ENCODE measurements around the gene CD28. TPM values are rescaled to one million over a fixed set of nuclear protein-coding genes. Genes with fewer than 3 reads are reported as not detected.

The CD28 gene
- total RNA-seq, 2 donors from 2014 or later, result 0.55 to 1.6 TPM

DNA sequence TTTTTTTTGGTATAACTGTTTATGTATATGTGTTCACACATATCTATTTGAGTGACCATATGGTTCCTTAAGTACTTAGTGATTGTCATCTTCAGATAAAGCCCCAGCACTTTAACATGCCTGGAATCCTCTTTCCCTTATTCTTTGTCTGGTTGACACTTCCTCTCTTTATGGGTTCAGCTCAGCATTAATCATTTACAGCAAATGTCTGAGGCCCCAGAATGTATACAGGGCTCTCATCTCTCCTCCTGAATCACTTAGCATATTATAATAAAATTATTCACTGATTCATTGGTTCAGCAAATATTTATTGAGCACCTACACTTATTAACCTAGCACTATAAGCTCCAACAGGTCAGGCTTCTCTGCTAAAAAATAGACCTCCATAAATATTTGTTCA lies 43.5 kb upstream of the CD28 start:
- DNase-seq (ENCODE audit: low spot score), result no peak
- H3K4me3 ChIP-seq, result no peak overlapping the region
- H3K4me1 ChIP-seq, result no peaks in the 10 kb centered on the region
- no peaks in the 10 kb centered on the region for H3K9me3 ChIP-seq
- H3K27me3 ChIP-seq, result no peaks in the 10 kb centered on the region
- H3K36me3 ChIP-seq, result no peaks in the 10 kb centered on the region
- TF ChIP-seq, protein P1, sequence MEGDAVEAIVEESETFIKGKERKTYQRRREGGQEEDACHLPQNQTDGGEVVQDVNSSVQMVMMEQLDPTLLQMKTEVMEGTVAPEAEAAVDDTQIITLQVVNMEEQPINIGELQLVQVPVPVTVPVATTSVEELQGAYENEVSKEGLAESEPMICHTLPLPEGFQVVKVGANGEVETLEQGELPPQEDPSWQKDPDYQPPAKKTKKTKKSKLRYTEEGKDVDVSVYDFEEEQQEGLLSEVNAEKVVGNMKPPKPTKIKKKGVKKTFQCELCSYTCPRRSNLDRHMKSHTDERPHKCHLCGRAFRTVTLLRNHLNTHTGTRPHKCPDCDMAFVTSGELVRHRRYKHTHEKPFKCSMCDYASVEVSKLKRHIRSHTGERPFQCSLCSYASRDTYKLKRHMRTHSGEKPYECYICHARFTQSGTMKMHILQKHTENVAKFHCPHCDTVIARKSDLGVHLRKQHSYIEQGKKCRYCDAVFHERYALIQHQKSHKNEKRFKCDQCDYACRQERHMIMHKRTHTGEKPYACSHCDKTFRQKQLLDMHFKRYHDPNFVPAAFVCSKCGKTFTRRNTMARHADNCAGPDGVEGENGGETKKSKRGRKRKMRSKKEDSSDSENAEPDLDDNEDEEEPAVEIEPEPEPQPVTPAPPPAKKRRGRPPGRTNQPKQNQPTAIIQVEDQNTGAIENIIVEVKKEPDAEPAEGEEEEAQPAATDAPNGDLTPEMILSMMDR (IDR thresholded peaks at IDR 0.05), result no peak
- no peak overlapping the region for H3K27ac ChIP-seq

DNA sequence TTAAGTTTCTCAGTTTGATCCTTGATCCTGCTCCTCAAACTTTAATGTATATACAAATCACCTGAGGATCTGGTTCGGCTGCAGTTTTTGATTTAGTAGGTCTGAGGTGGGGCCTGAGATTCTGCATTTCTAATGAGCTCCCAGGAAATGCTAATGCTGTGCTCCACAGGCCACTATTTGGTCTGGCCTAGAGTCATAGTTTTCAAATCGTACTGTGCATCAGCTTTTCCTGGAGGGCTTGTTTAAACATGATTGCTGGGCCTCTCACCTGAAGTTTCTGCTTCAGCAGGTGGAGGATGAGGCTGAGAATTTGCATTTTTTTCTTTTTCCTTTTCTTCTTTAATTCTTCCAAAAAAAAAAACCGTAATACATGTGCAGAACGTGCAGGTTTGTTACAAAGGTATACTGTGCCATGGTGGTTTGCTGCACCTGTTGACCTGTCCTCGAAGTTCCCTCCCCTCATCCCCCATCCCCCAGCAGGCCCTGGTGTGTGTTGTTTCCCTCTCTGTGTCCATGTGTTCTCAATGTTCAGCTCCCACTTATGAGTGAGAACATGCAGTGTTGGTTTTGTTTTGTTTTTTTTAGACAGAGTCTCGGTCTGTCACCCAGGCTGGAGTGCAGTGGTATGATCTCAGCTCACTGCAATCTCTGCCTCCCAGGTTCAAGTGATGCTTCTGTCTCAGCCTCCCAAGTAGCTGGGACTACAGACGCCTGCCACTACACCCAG lies 42.2 kb upstream of the CD28 start:
- no peaks in the 10 kb centered on the region for H3K27me3 ChIP-seq
- H3K27ac ChIP-seq, result no peak overlapping the region
- TF ChIP-seq, protein P1 (IDR thresholded peaks at IDR 0.05), result no peak
- H3K36me3 ChIP-seq, result no peaks in the 10 kb centered on the region
- no peaks in the 10 kb centered on the region for H3K9me3 ChIP-seq
- no peak overlapping the region for H3K4me3 ChIP-seq
- H3K4me1 ChIP-seq, result no peaks in the 10 kb centered on the region
- DNase-seq (ENCODE audit: low spot score), result no peak

- Histone ChIP-seq H3K27me3 (no peaks in the 10 kb centered on the region), H3K36me3 (no peaks in the 10 kb centered on the region), H3K4me1 (no peaks in the 10 kb centered on the region), H3K9me3 (no peaks in the 10 kb centered on the region), H3K27ac (no peak overlapping the region), H3K4me3 (no peak overlapping the region)
- TF ChIP-seq, protein P1 (IDR thresholded peaks at IDR 0.05), result no peak
- no peak for DNase-seq (ENCODE audit: low spot score)
These were observed 38.6 kb upstream of the CD28 start for GRCh38 chr2:203667838-203668237.

DNA sequence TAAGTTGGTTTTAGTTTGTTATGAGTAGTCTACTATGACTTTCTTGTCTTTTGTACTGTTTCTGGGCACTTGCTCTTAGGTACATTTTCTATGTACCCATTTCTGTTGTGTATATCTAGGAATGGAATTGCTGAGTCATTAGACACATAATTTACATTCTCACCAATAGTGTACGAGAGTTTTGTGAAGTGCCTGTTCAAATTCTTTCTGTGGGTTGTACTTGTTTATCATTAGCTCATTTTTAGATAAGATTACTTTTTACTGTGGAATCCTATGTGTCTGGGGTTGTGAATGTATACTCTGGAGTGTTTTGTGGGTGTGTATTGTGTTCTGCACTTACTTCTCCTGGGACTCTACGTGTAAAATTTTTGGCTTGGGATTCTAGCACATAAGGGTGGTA lies 36.6 kb upstream of the CD28 start:
- no peak overlapping the region for H3K27ac ChIP-seq
- no peaks in the 10 kb centered on the region for H3K4me1 ChIP-seq
- no peak overlapping the region for H3K4me3 ChIP-seq
- TF ChIP-seq, protein P1 (IDR thresholded peaks at IDR 0.05), result no peak
- H3K9me3 ChIP-seq, result no peaks in the 10 kb centered on the region
- no peaks in the 10 kb centered on the region for H3K27me3 ChIP-seq
- no peaks in the 10 kb centered on the region for H3K36me3 ChIP-seq
- DNase-seq (ENCODE audit: low spot score), result no peak

- Histone ChIP-seq H3K4me3 (no peak overlapping the region), H3K27me3 (no peaks in the 10 kb centered on the region), H3K27ac (no peak overlapping the region), H3K9me3 (no peaks in the 10 kb centered on the region), H3K4me1 (no peaks in the 10 kb centered on the region), H3K36me3 (no peaks in the 10 kb centered on the region)
- TF ChIP-seq, protein P1 (IDR thresholded peaks at IDR 0.05), result no peak
- DNase-seq (ENCODE audit: low spot score), result no peak
These were observed 35.5 kb upstream of the CD28 start for GRCh38 chr2:203670939-203671338.

- Histone ChIP-seq H3K9me3 (no peaks in the 10 kb centered on the region), H3K4me1 (no peaks in the 10 kb centered on the region), H3K4me3 (no peak overlapping the region), H3K27ac (no peak overlapping the region), H3K36me3 (no peaks in the 10 kb centered on the region), H3K27me3 (no peaks in the 10 kb centered on the region)
- no peak for DNase-seq (ENCODE audit: low spot score)
- TF ChIP-seq, protein P1 (IDR thresholded peaks at IDR 0.05), result no peak
These were observed 34.6 kb upstream of the CD28 start for GRCh38 chr2:203671876-203672275.
